HEK293T (cell line): Measurements from ENCODE around the gene DGLUCY.
"Not testable (repeated sequence)": the region's sequence is repeated elsewhere in the genome, so short reads cannot be mapped to it uniquely, and the experiment has no call there.

ENCODE experiments used
- CTCF ChIA-PET: fragments of 350-600 bp; formaldehyde crosslinking; extraction: SDS; loops from one replicate; lab custom pipeline; 2021; ENCODE audit warnings: antibody characterized with exemption, inconsistent platforms; lab: Yijun Ruan, JAX
- POLR2A ChIA-PET: fragments of 350-600 bp; formaldehyde crosslinking; extraction: SDS; loops from one replicate; lab custom pipeline; 2020; ENCODE audit warnings: antibody characterized with exemption, inconsistent platforms; lab: Yijun Ruan, JAX
- DNase-seq: peaks from one replicate; pipeline ENCODE4 v3.0.0; 2012; ENCODE audit warnings: mixed read lengths; ENCODE audit errors: extremely low spot score
- ARNT ChIP-seq: fragments of 450-650 bp; IDR thresholded peaks from 2 replicates; pipeline ENCODE4 v1.6.1; 2017; ENCODE audit warnings: mild to moderate bottlenecking
- BHLHE40 ChIP-seq: fragments of 450-650 bp; IDR thresholded peaks from 2 replicates; pipeline ENCODE4 v1.6.1; 2016; ENCODE audit warnings: mild to moderate bottlenecking, moderate library complexity, borderline replicate concordance
- CTBP1 ChIP-seq: fragments of 450-650 bp; IDR thresholded peaks from 2 replicates; pipeline ENCODE4 v1.6.1; 2016; ENCODE audit warnings: borderline replicate concordance
- ELF4 ChIP-seq: fragments of 450-650 bp; IDR thresholded peaks from 2 replicates; pipeline ENCODE4 v1.6.1; 2017; ENCODE audit warnings: antibody characterized with exemption
- FOXA1 ChIP-seq: fragments of 450-650 bp; IDR thresholded peaks from 2 replicates; pipeline ENCODE4 v1.6.1; 2016; ENCODE audit warnings: mild to moderate bottlenecking
- FOXK2 ChIP-seq: fragments of 450-650 bp; IDR thresholded peaks from 2 replicates; pipeline ENCODE4 v1.6.1; 2016; ENCODE audit warnings: mild to moderate bottlenecking
- FOXM1 ChIP-seq: fragments of 450-650 bp; IDR thresholded peaks from 2 replicates; pipeline ENCODE4 v1.6.1; 2017; ENCODE audit warnings: mild to moderate bottlenecking, borderline replicate concordance
- HDGF ChIP-seq: fragments of 450-650 bp; IDR thresholded peaks from 2 replicates; pipeline ENCODE4 v1.6.1; 2017; ENCODE audit warnings: antibody characterized with exemption, borderline replicate concordance
- L3MBTL2 ChIP-seq: fragments of 450-650 bp; conservative IDR thresholded peaks from 2 replicates; pipeline ENCODE4 v1.6.1; 2016; ENCODE audit warnings: mild to moderate bottlenecking
- LEF1 ChIP-seq: fragments of 450-650 bp; IDR thresholded peaks from 2 replicates; pipeline ENCODE4 v1.6.1; 2017; ENCODE audit warnings: mild to moderate bottlenecking, borderline replicate concordance
- NFRKB ChIP-seq: fragments of 450-650 bp; IDR thresholded peaks from 2 replicates; pipeline ENCODE4 v1.6.1; 2016; ENCODE audit warnings: mild to moderate bottlenecking, moderate library complexity
- PKNOX1 ChIP-seq: fragments of 450-650 bp; IDR thresholded peaks from 2 replicates; pipeline ENCODE4 v1.6.1; 2016
- SP1 ChIP-seq: fragments of 450-650 bp; IDR thresholded peaks from 2 replicates; pipeline ENCODE4 v1.6.1; 2017
- SUZ12 ChIP-seq: fragments of 450-650 bp; IDR thresholded peaks from 2 replicates; pipeline ENCODE4 v1.6.1; 2016; ENCODE audit warnings: mild to moderate bottlenecking
- TARDBP ChIP-seq: fragments of 450-650 bp; IDR thresholded peaks from 2 replicates; pipeline ENCODE4 v1.6.1; 2016
- ZNF384 ChIP-seq: fragments of 450-650 bp; IDR thresholded peaks from 2 replicates; pipeline ENCODE4 v1.6.1; 2016

Gene DGLUCY

GRCh38 chr14:91242635-91243034 is 128.8 kb downstream of the DGLUCY start:
- POLR2A ChIA-PET, result no interaction called here
- TF ChIP-seq ARNT (no peak), NFRKB (no peak), TARDBP (no peak), HDGF (no peak), FOXK2 (no peak), ZNF384 (no peak), BHLHE40 (no peak), ELF4 (no peak), PKNOX1 (no peak), LEF1 (no peak), FOXA1 (no peak), FOXM1 (no peak), SUZ12 (no peak)
- CTCF ChIA-PET, result interaction anchor here (0.6 kb wide), 1 partner anchor 11 kb away, joined by 3 read pairs; no protein-coding TSS in a partner anchor
- no peak for DNase-seq

- no peak for DNase-seq
- POLR2A ChIA-PET, result no interaction called here
- TF ChIP-seq NFRKB (no peak), SUZ12 (no peak), FOXA1 (no peak), PKNOX1 (no peak), CTBP1 (no peak), FOXK2 (no peak), TARDBP (no peak), HDGF (no peak), FOXM1 (no peak), ZNF384 (no peak), ARNT (no peak), BHLHE40 (no peak), L3MBTL2 (no peak), LEF1 (no peak), SP1 (no peak)
- CTCF ChIA-PET, result interaction anchor here (0.6 kb wide), 1 partner anchor 10 kb away, joined by 3 read pairs; no protein-coding TSS in a partner anchor
Observed at GRCh38 chr14:91243074-91243471, 129.2 kb downstream of the DGLUCY start.

GRCh38 chr14:91244501-91244901 is 130.6 kb downstream of the DGLUCY start, which contains the start of gene GPR68:
Gene GPR68 (minus strand): TSS chr14:91244704. CDS start chr14:91235050, 9,654 bp downstream.
- no peak for TF ChIP-seq SUZ12
- TF ChIP-seq PKNOX1, result no peak
- no peak for TF ChIP-seq ELF4
- no peak for TF ChIP-seq LEF1
- TF ChIP-seq ZNF384, result no peak
- no peak for TF ChIP-seq NFRKB
- no peak for TF ChIP-seq FOXA1
- no peak for TF ChIP-seq SP1
- no peak for TF ChIP-seq FOXK2
- TF ChIP-seq HDGF, result no peak
- POLR2A ChIA-PET, result no interaction called here
- DNase-seq, result no peak
- CTCF ChIA-PET, result no interaction called here

- no peak for DNase-seq
- ChIA-PET CTCF (no interaction called here), POLR2A (no interaction called here)
- TF ChIP-seq NFRKB (no peak), FOXM1 (no peak), TARDBP (no peak), LEF1 (no peak), SUZ12 (no peak), L3MBTL2 (no peak)
Observed at GRCh38 chr14:91245029-91245428, 131.2 kb downstream of the DGLUCY start.

GRCh38 chr14:91245616-91246015 is 131.7 kb downstream of the DGLUCY start:
- not testable (repeated sequence) for DNase-seq

GRCh38 chr14:91246051-91246852 is 132.4 kb downstream of the DGLUCY start:
- ChIA-PET POLR2A (no interaction called here), CTCF (interaction anchor here (0.7 to 1.4 kb wide), 2 partner anchors 69 to 324 kb away, joined by 4 read pairs; no protein-coding TSS in a partner anchor)
- TF ChIP-seq SUZ12 (no peak), FOXK2 (no peak), HDGF (no peak), CTBP1 (no peak), LEF1 (no peak), BHLHE40 (no peak), L3MBTL2 (no peak), SP1 (no peak), TARDBP (no peak), PKNOX1 (no peak), NFRKB (no peak), FOXA1 (no peak), FOXM1 (no peak), ZNF384 (no peak), ELF4 (no peak), ARNT (no peak)
- no peak for DNase-seq

More at GRCh38 chr14:91245616-91246015, 131.7 kb downstream of the DGLUCY start:
- POLR2A ChIA-PET, CTCF ChIA-PET: not testable (repeated sequence)
